HepG2 (cell line): ENCODE results near the gene FAM3A. TPM values are rescaled to one million over a fixed set of nuclear protein-coding genes. Genes with fewer than 3 reads are reported as not detected.
A peak's percentile ranks its signal among the peaks of the same experiment; 100 is the strongest.

Source experiments
- NCOA1 ChIP-seq: sonication (generic); formaldehyde crosslinking; IDR thresholded peaks from 2 replicates; pipeline ENCODE4 v1.9.0; 2021; ENCODE audit warnings: missing genetic modification reagents
- PHF8 ChIP-seq: sonication (generic); formaldehyde crosslinking; IDR thresholded peaks from 2 replicates; pipeline ENCODE4 v1.5.0; 2020; ENCODE audit warnings: missing genetic modification reagents
- POLR2G ChIP-seq: fragments of 200-400 bp; formaldehyde crosslinking; IDR thresholded peaks from 2 replicates; pipeline ENCODE4 v1.6.1; 2018; ENCODE audit warnings: mild to moderate bottlenecking, low read depth, low read length, moderate library complexity
- SALL1 ChIP-seq: sonication (generic); formaldehyde crosslinking; IDR thresholded peaks from 2 replicates; pipeline ENCODE4 v1.8.0; 2022; ENCODE audit warnings: mild to moderate bottlenecking, missing genetic modification reagents
- SNRNP70 ChIP-seq: fragments of 200-400 bp; formaldehyde crosslinking; IDR thresholded peaks from 2 replicates; pipeline ENCODE4 v1.6.1; 2017; ENCODE audit warnings: mild to moderate bottlenecking, low read depth, low read length, moderate library complexity
- SP1 ChIP-seq, 2 experiments: fragments of 450-650 bp in 1 of 2; sonication (generic) in 1 of 2; formaldehyde crosslinking in 1 of 2; IDR thresholded peaks; 2 replicates each; pipeline versions ENCODE4 v1.4.0 to v1.6.1; 2016 to 2020; ENCODE audit warnings: missing genetic modification reagents in 1 of 2
- ZMYM2 ChIP-seq: sonication (generic); formaldehyde crosslinking; IDR thresholded peaks from 2 replicates; pipeline ENCODE4 v1.8.0; 2022; ENCODE audit warnings: mild to moderate bottlenecking, missing genetic modification reagents
- ZNF546 ChIP-seq: sonication (generic); formaldehyde crosslinking; conservative IDR thresholded peaks from 2 replicates; pipeline ENCODE4 v1.8.1; 2023; ENCODE audit warnings: mild to moderate bottlenecking, missing genetic modification reagents
- polyA plus RNA-seq, 8 experiments: library from polyadenylated mRNA; depleted of rRNA in 3 of 8; stranded (reverse) in 7 of 8; unstranded in 1 of 8; fragments of >200 nt; fragmentation: Illumina TruSeq in 4 of 8; extraction: Trizol in 4 of 8; gene quantifications; 2 replicates each; pipeline versions ENCODE4 v1.2.1 to v1.2.3, GENCODE V29; 2011 to 2016; ENCODE audit warnings: low read depth in 4 of 8, missing spikeins in 1 of 8, mixed read lengths in 1 of 8; ENCODE audit not compliant: insufficient read depth in 1 of 8
- total RNA-seq, 5 experiments: library from RNA; depleted of rRNA; stranded (reverse); fragments of >200 nt; fragmentation: Illumina TruSeq; extraction: Trizol; gene quantifications; 2 replicates each; pipeline ENCODE4 v1.2.3, GENCODE V29; 2016; ENCODE audit warnings: low read depth in 1 of 5
- TF ChIP-seq, protein P1 (sequence below): IDR thresholded peaks from 2 replicates; pipeline ENCODE4 v1.6.1; 2016; ENCODE audit warnings: missing genetic modification reagents, missing compliant biosample characterization
- TF ChIP-seq, protein P2 (sequence below): sonication (generic); formaldehyde crosslinking; IDR thresholded peaks from 2 replicates; pipeline ENCODE4 v1.4.0; 2020; ENCODE audit warnings: low read depth, missing genetic modification reagents
- TF ChIP-seq, protein P3 (sequence below): sonication (generic); formaldehyde crosslinking; IDR thresholded peaks from 2 replicates; pipeline ENCODE4 v1.4.0; 2020; ENCODE audit warnings: missing genetic modification reagents
- TF ChIP-seq, protein P4 (sequence below): sonication (generic); formaldehyde crosslinking; IDR thresholded peaks from 2 replicates; pipeline ENCODE4 v1.5.1; 2020; ENCODE audit warnings: mild to moderate bottlenecking, missing genetic modification reagents, moderate library complexity
- TF ChIP-seq, protein P5 (sequence below): sonication (generic); formaldehyde crosslinking; IDR thresholded peaks from 2 replicates; pipeline ENCODE4 v1.9.0; 2022; ENCODE audit warnings: missing genetic modification reagents, mild to moderate bottlenecking, borderline replicate concordance

FAM3A gene
- total and polyA plus RNA-seq, 2 of the 13 experiments (the other 11 are each of a cell fraction or from before 2014, with no cell fraction given): 11.2 to 22.7 TPM

DNA sequence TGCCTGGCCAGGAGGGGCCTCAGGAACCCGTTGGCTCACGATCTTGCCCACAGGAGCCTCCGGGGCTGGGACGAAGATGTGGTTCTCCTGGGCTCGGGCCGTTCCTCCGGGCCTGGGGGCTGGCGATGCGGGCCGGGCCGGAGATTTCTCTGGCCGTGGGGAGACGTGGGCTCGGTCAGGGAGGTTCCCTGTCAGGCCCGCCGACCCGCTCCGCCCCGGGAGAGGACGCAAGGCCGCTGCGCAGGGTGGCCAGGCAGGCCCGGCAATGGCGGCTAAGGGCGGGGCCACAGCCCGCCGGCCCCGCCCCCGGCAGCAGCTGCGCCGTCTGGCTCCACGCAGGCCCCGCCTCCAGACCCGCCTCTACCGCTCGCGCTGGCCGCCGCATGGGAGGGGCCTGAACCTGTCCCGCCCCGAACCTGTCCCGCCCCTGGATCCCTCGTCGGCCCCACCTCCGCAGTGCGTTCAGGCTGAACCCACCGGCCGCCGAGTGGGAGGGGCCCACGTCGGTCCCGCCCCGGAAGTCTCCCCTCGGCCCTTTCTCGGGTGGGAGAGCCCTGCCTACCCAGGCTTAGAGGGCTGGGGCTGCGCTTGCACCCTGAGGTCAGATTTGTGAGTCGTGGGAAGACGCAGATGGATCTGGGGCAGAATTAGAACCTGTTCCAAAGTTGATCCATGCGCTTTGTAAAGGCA is at the start of gene FAM3A (continued):
- TF ChIP-seq, protein P1, sequence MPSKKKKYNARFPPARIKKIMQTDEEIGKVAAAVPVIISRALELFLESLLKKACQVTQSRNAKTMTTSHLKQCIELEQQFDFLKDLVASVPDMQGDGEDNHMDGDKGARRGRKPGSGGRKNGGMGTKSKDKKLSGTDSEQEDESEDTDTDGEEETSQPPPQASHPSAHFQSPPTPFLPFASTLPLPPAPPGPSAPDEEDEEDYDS: peak; percentile 68; the same call in 1 of the 2 replicates
- TF ChIP-seq ZMYM2 (no peak), ZNF546 (CRISPR knock-in tag) (no peak), SALL1 (peak; percentile 19), PHF8 (CRISPR knock-in tag) (peak; percentile 77), SNRNP70 (no peak), SP1 (IDR thresholded peaks at IDR 0.05) (no peak), SP1 (CRISPR knock-in tag; IDR thresholded peaks at IDR 0.05) (peak; percentile 65; the same call in 1 of the 2 replicates), NCOA1 (CRISPR knock-in tag) (no peak), POLR2G (peak; percentile 78)
- TF ChIP-seq, protein P2, sequence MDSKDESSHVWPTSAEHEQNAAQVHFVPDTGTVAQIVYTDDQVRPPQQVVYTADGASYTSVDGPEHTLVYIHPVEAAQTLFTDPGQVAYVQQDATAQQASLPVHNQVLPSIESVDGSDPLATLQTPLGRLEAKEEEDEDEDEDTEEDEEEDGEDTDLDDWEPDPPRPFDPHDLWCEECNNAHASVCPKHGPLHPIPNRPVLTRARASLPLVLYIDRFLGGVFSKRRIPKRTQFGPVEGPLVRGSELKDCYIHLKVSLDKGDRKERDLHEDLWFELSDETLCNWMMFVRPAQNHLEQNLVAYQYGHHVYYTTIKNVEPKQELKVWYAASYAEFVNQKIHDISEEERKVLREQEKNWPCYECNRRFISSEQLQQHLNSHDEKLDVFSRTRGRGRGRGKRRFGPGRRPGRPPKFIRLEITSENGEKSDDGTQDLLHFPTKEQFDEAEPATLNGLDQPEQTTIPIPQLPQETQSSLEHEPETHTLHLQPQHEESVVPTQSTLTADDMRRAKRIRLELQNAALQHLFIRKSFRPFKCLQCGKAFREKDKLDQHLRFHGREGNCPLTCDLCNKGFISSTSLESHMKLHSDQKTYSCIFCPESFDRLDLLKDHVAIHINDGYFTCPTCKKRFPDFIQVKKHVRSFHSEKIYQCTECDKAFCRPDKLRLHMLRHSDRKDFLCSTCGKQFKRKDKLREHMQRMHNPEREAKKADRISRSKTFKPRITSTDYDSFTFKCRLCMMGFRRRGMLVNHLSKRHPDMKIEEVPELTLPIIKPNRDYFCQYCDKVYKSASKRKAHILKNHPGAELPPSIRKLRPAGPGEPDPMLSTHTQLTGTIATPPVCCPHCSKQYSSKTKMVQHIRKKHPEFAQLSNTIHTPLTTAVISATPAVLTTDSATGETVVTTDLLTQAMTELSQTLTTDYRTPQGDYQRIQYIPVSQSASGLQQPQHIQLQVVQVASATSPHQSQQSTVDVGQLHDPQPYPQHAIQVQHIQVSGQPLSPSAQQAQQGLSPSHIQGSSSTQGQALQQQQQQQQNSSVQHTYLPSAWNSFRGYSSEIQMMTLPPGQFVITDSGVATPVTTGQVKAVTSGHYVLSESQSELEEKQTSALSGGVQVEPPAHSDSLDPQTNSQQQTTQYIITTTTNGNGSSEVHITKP: peak; percentile 48; the same call in 1 of the 2 replicates
- TF ChIP-seq, protein P3, sequence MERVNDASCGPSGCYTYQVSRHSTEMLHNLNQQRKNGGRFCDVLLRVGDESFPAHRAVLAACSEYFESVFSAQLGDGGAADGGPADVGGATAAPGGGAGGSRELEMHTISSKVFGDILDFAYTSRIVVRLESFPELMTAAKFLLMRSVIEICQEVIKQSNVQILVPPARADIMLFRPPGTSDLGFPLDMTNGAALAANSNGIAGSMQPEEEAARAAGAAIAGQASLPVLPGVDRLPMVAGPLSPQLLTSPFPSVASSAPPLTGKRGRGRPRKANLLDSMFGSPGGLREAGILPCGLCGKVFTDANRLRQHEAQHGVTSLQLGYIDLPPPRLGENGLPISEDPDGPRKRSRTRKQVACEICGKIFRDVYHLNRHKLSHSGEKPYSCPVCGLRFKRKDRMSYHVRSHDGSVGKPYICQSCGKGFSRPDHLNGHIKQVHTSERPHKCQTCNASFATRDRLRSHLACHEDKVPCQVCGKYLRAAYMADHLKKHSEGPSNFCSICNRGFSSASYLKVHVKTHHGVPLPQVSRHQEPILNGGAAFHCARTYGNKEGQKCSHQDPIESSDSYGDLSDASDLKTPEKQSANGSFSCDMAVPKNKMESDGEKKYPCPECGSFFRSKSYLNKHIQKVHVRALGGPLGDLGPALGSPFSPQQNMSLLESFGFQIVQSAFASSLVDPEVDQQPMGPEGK (CRISPR knock-in tag): 0 out of 2 replicates have a peak, but pooled peaks have one; percentile 18
- TF ChIP-seq, protein P4, sequence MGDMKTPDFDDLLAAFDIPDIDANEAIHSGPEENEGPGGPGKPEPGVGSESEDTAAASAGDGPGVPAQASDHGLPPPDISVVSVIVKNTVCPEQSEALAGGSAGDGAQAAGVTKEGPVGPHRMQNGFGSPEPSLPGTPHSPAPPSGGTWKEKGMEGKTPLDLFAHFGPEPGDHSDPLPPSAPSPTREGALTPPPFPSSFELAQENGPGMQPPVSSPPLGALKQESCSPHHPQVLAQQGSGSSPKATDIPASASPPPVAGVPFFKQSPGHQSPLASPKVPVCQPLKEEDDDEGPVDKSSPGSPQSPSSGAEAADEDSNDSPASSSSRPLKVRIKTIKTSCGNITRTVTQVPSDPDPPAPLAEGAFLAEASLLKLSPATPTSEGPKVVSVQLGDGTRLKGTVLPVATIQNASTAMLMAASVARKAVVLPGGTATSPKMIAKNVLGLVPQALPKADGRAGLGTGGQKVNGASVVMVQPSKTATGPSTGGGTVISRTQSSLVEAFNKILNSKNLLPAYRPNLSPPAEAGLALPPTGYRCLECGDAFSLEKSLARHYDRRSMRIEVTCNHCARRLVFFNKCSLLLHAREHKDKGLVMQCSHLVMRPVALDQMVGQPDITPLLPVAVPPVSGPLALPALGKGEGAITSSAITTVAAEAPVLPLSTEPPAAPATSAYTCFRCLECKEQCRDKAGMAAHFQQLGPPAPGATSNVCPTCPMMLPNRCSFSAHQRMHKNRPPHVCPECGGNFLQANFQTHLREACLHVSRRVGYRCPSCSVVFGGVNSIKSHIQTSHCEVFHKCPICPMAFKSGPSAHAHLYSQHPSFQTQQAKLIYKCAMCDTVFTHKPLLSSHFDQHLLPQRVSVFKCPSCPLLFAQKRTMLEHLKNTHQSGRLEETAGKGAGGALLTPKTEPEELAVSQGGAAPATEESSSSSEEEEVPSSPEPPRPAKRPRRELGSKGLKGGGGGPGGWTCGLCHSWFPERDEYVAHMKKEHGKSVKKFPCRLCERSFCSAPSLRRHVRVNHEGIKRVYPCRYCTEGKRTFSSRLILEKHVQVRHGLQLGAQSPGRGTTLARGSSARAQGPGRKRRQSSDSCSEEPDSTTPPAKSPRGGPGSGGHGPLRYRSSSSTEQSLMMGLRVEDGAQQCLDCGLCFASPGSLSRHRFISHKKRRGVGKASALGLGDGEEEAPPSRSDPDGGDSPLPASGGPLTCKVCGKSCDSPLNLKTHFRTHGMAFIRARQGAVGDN: peak; percentile 56
- TF ChIP-seq, protein P5, sequence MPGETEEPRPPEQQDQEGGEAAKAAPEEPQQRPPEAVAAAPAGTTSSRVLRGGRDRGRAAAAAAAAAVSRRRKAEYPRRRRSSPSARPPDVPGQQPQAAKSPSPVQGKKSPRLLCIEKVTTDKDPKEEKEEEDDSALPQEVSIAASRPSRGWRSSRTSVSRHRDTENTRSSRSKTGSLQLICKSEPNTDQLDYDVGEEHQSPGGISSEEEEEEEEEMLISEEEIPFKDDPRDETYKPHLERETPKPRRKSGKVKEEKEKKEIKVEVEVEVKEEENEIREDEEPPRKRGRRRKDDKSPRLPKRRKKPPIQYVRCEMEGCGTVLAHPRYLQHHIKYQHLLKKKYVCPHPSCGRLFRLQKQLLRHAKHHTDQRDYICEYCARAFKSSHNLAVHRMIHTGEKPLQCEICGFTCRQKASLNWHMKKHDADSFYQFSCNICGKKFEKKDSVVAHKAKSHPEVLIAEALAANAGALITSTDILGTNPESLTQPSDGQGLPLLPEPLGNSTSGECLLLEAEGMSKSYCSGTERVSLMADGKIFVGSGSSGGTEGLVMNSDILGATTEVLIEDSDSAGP (CRISPR knock-in tag): 0 out of 2 replicates have a peak, but pooled peaks have one; percentile 23
